Measurements from ENCODE around the gene GNGT1. TPM values are rescaled to one million over a fixed set of nuclear protein-coding genes. Genes with fewer than 3 reads are reported as not detected.
A peak's percentile ranks its signal among the peaks of the same experiment; 100 is the strongest.
"Not testable (repeated sequence)": the region's sequence is repeated elsewhere in the genome, so short reads cannot be mapped to it uniquely, and the experiment has no call there.

Gene GNGT1
- total RNA-seq, 1 experiment from 2014 or later = not detected

- DNase-seq (ENCODE audit: low read depth, low spot score) (no peak), ATAC-seq (0 out of 2 replicates have a peak, but pooled peaks have one; percentile 45)
- H3K4me3 ChIP-seq (ENCODE audit: low read depth in 2 of 2, low read length in 2 of 2) = no peak overlapping the region
- H3K9me3 ChIP-seq (ENCODE audit: control insufficient read depth, insufficient read depth, low read depth, low read length) = no peaks in the 10 kb centered on the region
- POLR2A ChIA-PET = no interaction called here
- H3K36me3 ChIP-seq (ENCODE audit: control insufficient read depth, insufficient read depth, low read length) = no peaks in the 10 kb centered on the region
- no peaks in the 10 kb centered on the region for H3K27me3 ChIP-seq (ENCODE audit: control insufficient read depth, insufficient read depth, low read length)
- in situ Hi-C loops (cut with HindIII; ENCODE audit: low pct_unique_long_range_greater_than_20kb, low sequenced_read_pairs) (no loop called here), intact Hi-C loops (cut with micrococcal nuclease; ENCODE audit: unreplicated experiment) (no loop called here)
- CTCF ChIA-PET = no interaction called here
- no peaks in the 10 kb centered on the region for H3K4me1 ChIP-seq (ENCODE audit: control insufficient read depth, insufficient read depth, low read length)
- no peak overlapping the region for H3K27ac ChIP-seq (ENCODE audit: low read length)
- no TSS peak for BruUV-seq (replicated peaks)
- TF ChIP-seq TCF7L2 (IDR thresholded peaks at IDR 0.05; ENCODE audit: low read depth, low read length) (peak; percentile 64), POLR2AphosphoS5 (IDR thresholded peaks at IDR 0.05; ENCODE audit: low read depth, low read length) (no peak)
Measured at GRCh38 chr7:93914581-93915066, 8.3 kb downstream of the GNGT1 start.

DNA sequence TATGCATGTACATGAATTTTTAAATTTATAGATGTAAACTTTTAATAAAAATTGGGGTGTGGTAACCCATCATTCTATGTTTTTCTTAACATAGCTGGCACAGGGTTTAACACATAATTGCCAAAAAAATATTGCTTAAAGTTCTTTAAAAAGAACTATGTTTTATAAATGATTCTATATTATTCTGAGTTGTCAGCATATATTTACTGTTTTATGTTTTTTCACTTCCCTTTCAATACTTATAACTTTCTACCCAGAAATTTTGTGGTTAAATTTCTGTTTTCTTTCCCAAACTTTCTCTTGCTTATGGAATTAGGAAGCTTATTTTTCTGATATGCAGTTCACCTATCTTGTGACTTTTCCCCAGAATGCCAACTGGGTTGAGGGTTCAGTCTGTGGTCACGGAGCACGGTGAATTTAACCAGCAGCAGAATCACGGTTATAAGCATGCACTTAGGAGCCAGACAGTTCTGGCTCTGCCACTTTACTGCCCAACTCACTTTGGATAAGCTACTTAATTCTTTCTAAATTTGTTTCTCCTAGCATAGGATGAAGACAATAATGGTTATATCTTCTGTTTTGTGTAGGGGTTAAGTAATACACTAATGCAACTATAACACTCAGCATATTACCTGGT is 9.0 kb downstream of the GNGT1 start:
- in situ Hi-C loops (cut with HindIII; ENCODE audit: low pct_unique_long_range_greater_than_20kb, low sequenced_read_pairs); CTCF ChIA-PET; H3K27me3 ChIP-seq (ENCODE audit: control insufficient read depth, insufficient read depth, low read length); ATAC-seq; BruUV-seq (replicated peaks); intact Hi-C loops (cut with micrococcal nuclease; ENCODE audit: unreplicated experiment); POLR2A ChIA-PET; H3K27ac ChIP-seq (ENCODE audit: low read length); DNase-seq (ENCODE audit: low read depth, low spot score); H3K4me1 ChIP-seq (ENCODE audit: control insufficient read depth, insufficient read depth, low read length); H3K36me3 ChIP-seq (ENCODE audit: control insufficient read depth, insufficient read depth, low read length); H3K9me3 ChIP-seq (ENCODE audit: control insufficient read depth, insufficient read depth, low read depth, low read length); H3K4me3 ChIP-seq (ENCODE audit: low read depth in 2 of 2, low read length in 2 of 2): not testable (repeated sequence)

DNA sequence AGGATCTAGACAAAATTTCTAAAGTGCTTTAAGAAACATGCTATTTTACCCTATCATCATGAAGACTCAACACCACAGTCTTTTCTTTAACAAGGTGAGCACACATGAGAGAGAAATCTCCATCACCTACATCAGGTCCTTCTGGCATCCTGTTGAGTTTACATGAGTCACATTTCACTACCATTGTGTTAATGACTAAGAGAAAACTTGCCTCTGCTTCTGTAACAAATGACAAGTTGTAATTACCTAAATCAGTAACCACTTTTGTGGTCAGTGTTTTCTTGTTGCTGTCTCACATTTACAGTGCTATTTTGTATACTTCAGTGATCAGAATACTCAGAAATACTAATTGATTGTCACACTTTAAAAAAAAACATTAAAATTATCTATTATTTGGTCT is 9.5 kb downstream of the GNGT1 start:
- in situ Hi-C loops (cut with HindIII; ENCODE audit: low pct_unique_long_range_greater_than_20kb, low sequenced_read_pairs); CTCF ChIA-PET: not testable (repeated sequence)

GRCh38 chr7:93916315-93916714 is 9.9 kb downstream of the GNGT1 start:
- POLR2A ChIA-PET; H3K36me3 ChIP-seq (ENCODE audit: control insufficient read depth, insufficient read depth, low read length); H3K27me3 ChIP-seq (ENCODE audit: control insufficient read depth, insufficient read depth, low read length); intact Hi-C loops (cut with micrococcal nuclease; ENCODE audit: unreplicated experiment); H3K9me3 ChIP-seq (ENCODE audit: control insufficient read depth, insufficient read depth, low read depth, low read length); H3K4me3 ChIP-seq (ENCODE audit: low read depth in 2 of 2, low read length in 2 of 2); ATAC-seq; BruUV-seq (replicated peaks); H3K4me1 ChIP-seq (ENCODE audit: control insufficient read depth, insufficient read depth, low read length); in situ Hi-C loops (cut with HindIII; ENCODE audit: low pct_unique_long_range_greater_than_20kb, low sequenced_read_pairs); CTCF ChIA-PET; H3K27ac ChIP-seq (ENCODE audit: low read length); DNase-seq (ENCODE audit: low read depth, low spot score): not testable (repeated sequence)

More for the DNA sequence above, 9.5 kb downstream of the GNGT1 start:
- H3K36me3 ChIP-seq (ENCODE audit: control insufficient read depth, insufficient read depth, low read length); ATAC-seq; POLR2A ChIA-PET; BruUV-seq (replicated peaks); H3K27ac ChIP-seq (ENCODE audit: low read length); DNase-seq (ENCODE audit: low read depth, low spot score); H3K4me1 ChIP-seq (ENCODE audit: control insufficient read depth, insufficient read depth, low read length); H3K27me3 ChIP-seq (ENCODE audit: control insufficient read depth, insufficient read depth, low read length); H3K4me3 ChIP-seq (ENCODE audit: low read depth in 2 of 2, low read length in 2 of 2); H3K9me3 ChIP-seq (ENCODE audit: control insufficient read depth, insufficient read depth, low read depth, low read length); intact Hi-C loops (cut with micrococcal nuclease; ENCODE audit: unreplicated experiment): not testable (repeated sequence)

DNA sequence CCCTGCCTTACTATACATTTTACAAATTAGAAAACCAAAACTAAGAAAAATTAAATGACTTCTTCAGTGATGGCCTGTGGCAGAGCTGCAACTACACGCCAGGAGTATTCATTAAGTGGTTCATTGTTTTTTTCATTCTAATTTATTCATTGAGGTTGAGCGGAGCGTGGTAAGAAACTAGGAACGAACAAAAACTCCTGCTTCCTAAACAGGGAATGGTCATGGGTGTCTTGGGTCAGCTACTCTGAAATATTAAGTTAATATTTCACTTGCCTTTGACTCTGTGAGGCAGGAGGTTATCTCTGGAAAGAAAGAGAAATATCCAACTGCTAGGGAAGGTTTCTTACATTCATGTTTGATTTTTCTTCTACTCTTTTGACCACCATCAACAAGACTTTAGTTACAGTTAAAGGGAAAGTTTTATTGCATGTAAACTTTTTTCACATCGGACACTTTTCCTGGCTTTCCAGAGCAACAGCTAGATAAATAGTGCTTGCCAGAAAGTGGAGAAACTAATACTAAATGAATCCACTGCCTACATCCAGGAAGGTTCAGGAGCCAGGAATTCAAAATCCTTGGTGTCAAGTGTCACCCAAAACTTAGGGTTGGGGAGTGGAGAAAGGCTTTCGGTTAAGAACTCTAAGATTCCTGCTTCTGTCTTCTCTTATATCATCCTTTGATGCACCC is 14.3 kb downstream of the GNGT1 start:
- H3K36me3 ChIP-seq (ENCODE audit: control insufficient read depth, insufficient read depth, low read length) = no peaks in the 10 kb centered on the region
- no peaks in the 10 kb centered on the region for H3K9me3 ChIP-seq (ENCODE audit: control insufficient read depth, insufficient read depth, low read depth, low read length)
- no peak for TF ChIP-seq SIN3A (IDR thresholded peaks at IDR 0.05; ENCODE audit: borderline replicate concordance, insufficient read depth, low read depth, low read length)
- TF ChIP-seq, protein P1, sequence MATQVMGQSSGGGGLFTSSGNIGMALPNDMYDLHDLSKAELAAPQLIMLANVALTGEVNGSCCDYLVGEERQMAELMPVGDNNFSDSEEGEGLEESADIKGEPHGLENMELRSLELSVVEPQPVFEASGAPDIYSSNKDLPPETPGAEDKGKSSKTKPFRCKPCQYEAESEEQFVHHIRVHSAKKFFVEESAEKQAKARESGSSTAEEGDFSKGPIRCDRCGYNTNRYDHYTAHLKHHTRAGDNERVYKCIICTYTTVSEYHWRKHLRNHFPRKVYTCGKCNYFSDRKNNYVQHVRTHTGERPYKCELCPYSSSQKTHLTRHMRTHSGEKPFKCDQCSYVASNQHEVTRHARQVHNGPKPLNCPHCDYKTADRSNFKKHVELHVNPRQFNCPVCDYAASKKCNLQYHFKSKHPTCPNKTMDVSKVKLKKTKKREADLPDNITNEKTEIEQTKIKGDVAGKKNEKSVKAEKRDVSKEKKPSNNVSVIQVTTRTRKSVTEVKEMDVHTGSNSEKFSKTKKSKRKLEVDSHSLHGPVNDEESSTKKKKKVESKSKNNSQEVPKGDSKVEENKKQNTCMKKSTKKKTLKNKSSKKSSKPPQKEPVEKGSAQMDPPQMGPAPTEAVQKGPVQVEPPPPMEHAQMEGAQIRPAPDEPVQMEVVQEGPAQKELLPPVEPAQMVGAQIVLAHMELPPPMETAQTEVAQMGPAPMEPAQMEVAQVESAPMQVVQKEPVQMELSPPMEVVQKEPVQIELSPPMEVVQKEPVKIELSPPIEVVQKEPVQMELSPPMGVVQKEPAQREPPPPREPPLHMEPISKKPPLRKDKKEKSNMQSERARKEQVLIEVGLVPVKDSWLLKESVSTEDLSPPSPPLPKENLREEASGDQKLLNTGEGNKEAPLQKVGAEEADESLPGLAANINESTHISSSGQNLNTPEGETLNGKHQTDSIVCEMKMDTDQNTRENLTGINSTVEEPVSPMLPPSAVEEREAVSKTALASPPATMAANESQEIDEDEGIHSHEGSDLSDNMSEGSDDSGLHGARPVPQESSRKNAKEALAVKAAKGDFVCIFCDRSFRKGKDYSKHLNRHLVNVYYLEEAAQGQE (IDR thresholded peaks at IDR 0.05; ENCODE audit: insufficient read depth in 1 of 2, low read depth in 2 of 2, low read length in 1 of 2) = no peak
- TF ChIP-seq, protein P2, sequence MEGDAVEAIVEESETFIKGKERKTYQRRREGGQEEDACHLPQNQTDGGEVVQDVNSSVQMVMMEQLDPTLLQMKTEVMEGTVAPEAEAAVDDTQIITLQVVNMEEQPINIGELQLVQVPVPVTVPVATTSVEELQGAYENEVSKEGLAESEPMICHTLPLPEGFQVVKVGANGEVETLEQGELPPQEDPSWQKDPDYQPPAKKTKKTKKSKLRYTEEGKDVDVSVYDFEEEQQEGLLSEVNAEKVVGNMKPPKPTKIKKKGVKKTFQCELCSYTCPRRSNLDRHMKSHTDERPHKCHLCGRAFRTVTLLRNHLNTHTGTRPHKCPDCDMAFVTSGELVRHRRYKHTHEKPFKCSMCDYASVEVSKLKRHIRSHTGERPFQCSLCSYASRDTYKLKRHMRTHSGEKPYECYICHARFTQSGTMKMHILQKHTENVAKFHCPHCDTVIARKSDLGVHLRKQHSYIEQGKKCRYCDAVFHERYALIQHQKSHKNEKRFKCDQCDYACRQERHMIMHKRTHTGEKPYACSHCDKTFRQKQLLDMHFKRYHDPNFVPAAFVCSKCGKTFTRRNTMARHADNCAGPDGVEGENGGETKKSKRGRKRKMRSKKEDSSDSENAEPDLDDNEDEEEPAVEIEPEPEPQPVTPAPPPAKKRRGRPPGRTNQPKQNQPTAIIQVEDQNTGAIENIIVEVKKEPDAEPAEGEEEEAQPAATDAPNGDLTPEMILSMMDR (IDR thresholded peaks at IDR 0.05) = no peak
- no peaks in the 10 kb centered on the region for H3K27me3 ChIP-seq (ENCODE audit: control insufficient read depth, insufficient read depth, low read length)
- intact Hi-C loops (cut with micrococcal nuclease; ENCODE audit: unreplicated experiment) = no loop called here
- H3K27ac ChIP-seq (ENCODE audit: low read length) = peak overlapping the region; percentile 98
- peaks cover 17% of the 10 kb centered on the region for H3K4me1 ChIP-seq (ENCODE audit: control insufficient read depth, insufficient read depth, low read length)
- no TSS peak for BruUV-seq (replicated peaks)
- ChIA-PET CTCF (interaction anchor here (0.6 to 1.2 kb wide), 2 partner anchors 18 to 310 kb away, joined by 3 read pairs; no protein-coding TSS in a partner anchor), POLR2A (interaction anchor here (0.6 to 0.7 kb wide), 4 partner anchors 93 to 1902 kb away, joined by 5 to 9 read pairs (median 6); no protein-coding TSS in a partner anchor)
- DNase-seq (ENCODE audit: low read depth, low spot score) (no peak), ATAC-seq (no peak)
- in situ Hi-C loops (cut with HindIII; ENCODE audit: low pct_unique_long_range_greater_than_20kb, low sequenced_read_pairs) = no loop called here
- H3K4me3 ChIP-seq (ENCODE audit: low read depth in 2 of 2, low read length in 2 of 2) = peak overlapping the region; percentile 65 to 94
